ENCODE data around the gene DHRS4L2.

DNA sequence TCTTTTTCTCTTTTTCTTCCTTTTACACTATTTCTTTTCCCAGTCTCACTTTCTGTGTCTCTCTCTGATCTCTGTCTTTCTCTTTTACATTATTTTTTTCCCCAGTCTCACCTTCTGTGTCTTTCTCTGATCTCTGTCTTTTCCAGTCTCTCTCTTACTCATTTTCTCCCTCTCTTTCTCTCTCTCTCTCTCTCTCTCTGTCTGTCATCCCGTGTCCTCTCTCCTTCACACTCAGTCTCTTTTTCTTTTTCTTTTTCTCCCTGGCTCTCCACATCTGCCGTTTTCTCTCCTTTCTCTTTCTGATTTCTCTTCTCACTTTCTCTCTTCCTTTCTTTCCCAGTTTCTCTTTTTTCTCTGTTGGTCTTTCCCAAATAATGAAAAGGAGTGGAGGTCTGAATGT is 22.3 kb downstream of the DHRS4L2 start:
- TF ChIP-seq, protein P1, sequence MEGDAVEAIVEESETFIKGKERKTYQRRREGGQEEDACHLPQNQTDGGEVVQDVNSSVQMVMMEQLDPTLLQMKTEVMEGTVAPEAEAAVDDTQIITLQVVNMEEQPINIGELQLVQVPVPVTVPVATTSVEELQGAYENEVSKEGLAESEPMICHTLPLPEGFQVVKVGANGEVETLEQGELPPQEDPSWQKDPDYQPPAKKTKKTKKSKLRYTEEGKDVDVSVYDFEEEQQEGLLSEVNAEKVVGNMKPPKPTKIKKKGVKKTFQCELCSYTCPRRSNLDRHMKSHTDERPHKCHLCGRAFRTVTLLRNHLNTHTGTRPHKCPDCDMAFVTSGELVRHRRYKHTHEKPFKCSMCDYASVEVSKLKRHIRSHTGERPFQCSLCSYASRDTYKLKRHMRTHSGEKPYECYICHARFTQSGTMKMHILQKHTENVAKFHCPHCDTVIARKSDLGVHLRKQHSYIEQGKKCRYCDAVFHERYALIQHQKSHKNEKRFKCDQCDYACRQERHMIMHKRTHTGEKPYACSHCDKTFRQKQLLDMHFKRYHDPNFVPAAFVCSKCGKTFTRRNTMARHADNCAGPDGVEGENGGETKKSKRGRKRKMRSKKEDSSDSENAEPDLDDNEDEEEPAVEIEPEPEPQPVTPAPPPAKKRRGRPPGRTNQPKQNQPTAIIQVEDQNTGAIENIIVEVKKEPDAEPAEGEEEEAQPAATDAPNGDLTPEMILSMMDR (conservative IDR thresholded peaks at IDR 0.05 in 1 of 2, IDR thresholded peaks at IDR 0.05 in 1 of 2; ENCODE audit: extremely low read depth in 1 of 2, insufficient read depth in 1 of 2, low read depth in 1 of 2, low read length in 2 of 2) = no peak
- TF ChIP-seq EZH2 (IDR thresholded peaks at IDR 0.05; ENCODE audit: borderline replicate concordance, low read length) = no peak

Measured in mammary epithelial cell (primary cell).